ENCODE measurements around the gene ZNF324B. TPM values are rescaled to one million over a fixed set of nuclear protein-coding genes. Genes with fewer than 3 reads are reported as not detected.

ZNF324B gene
- total and polyA plus RNA-seq, 2 of the 8 experiments (the other 6 are each of a cell fraction or from before 2014, with no cell fraction given): 2.9 to 6.0 TPM

DNA sequence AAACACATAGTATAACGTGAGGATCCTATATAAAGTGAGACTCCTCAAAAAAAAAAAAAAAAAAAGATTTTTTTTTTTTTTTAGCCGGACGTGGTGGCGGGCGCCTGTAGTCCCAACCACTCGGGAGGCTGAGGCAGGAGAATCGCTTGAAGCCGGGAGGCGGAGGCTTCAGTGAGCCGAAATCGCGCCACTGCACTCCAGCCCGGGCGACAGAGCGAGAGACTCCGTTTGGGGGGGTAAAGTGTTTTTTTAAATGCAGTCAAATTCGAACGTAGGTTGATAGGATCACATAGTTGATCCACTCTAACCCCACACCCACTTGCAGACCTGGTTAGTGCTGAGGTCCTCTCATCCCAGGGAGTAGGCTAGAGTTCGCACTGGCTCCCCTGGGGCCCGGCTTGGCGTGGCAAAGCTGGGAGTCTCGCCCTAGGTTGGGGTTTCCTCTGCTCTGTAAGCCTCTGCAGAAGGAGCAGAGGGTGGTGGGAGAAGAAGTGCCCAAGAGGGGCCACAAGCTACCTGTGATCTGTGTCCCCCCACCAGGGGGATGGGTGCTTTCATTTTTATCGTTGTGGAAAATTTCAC, 49.5 kb upstream of the ZNF324B start:
- Histone ChIP-seq H2AFZ (ENCODE audit: low read length) (no peak overlapping the region), H3K56ac (replicated peaks; ENCODE audit: insufficient read length, low read depth, low read length) (no peak overlapping the region), H3K23me2 (ENCODE audit: low read depth, low read length) (peaks cover 5% of the 10 kb centered on the region), H2BK15ac (ENCODE audit: low read length) (no peak overlapping the region), H4K8ac (ENCODE audit: extremely low read depth, insufficient read depth, low read length) (no peak overlapping the region; the same call in 1 of the 2 replicates), H4K20me1 (replicated peaks in 1 of 2; ENCODE audit: control insufficient read depth in 1 of 2, insufficient read depth in 2 of 2, low read length in 2 of 2) (peaks cover 0 to 1% of the 10 kb centered on the region in 2 experiments), H3K27ac (ENCODE audit: low read depth, low read length) (no peak overlapping the region), H3K14ac (ENCODE audit: insufficient read length) (no peak overlapping the region), H2BK20ac (ENCODE audit: low read length) (no peak overlapping the region), H2BK120ac (replicated peaks; ENCODE audit: low read depth, low read length) (no peak overlapping the region), H3K18ac (ENCODE audit: extremely low read depth, low read length) (no peak overlapping the region), H3K4me3 (ENCODE audit: extremely low read depth in 1 of 4, insufficient read depth in 2 of 4, low read depth in 3 of 4, low read length in 4 of 4) (peak overlapping the region; percentile 75 to 84 (median 78)), H2AK5ac (ENCODE audit: low read depth, low read length) (no peak overlapping the region), H3K36me3 (ENCODE audit: control insufficient read depth in 2 of 4, insufficient read depth in 4 of 4, low read length in 3 of 4) (no peaks in the 10 kb centered on the region), H3K79me2 (ENCODE audit: control insufficient read depth in 1 of 2, insufficient read depth in 2 of 2, low read length in 2 of 2) (no peaks in the 10 kb centered on the region), H2BK12ac (ENCODE audit: low read depth, low read length) (0 out of 2 replicates have a peak overlapping the region, but pooled peaks have one; percentile 27), H3K23ac (ENCODE audit: insufficient read length) (no peak overlapping the region), H3K9ac (replicated peaks in 1 of 4; ENCODE audit: extremely low read depth in 1 of 4, low read depth in 3 of 4, low read length in 3 of 4) (no peak overlapping the region), H3K4me2 (ENCODE audit: insufficient read depth in 1 of 2, low read depth in 2 of 2, low read length in 2 of 2) (peak overlapping the region; percentile 50 to 68), H3K9me3 (ENCODE audit: insufficient read depth in 2 of 2, low read depth in 1 of 2, low read length in 1 of 2) (no peaks in the 10 kb centered on the region), H3K79me1 (ENCODE audit: low read depth, low read length) (no peaks in the 10 kb centered on the region; the same call in 1 of the 2 replicates), H3K27me3 (replicated peaks in 1 of 4; ENCODE audit: control insufficient read depth in 3 of 4, extremely low read depth in 1 of 4, insufficient read depth in 3 of 4, low read length in 3 of 4) (peaks cover under 1 to 16% (median 8%) of the 10 kb centered on the region in 4 experiments; a peak in 6 of 7 replicates), H4K5ac (ENCODE audit: insufficient read length, low read depth, low read length) (no peak overlapping the region), H3K4me1 (replicated peaks in 1 of 4; ENCODE audit: control insufficient read depth in 3 of 4, insufficient read depth in 4 of 4, low read length in 3 of 4) (peaks cover 0 to 17% (median 9%) of the 10 kb centered on the region in 4 experiments; a peak in 4 of 7 replicates), H3K4ac (replicated peaks; ENCODE audit: insufficient read length, low read depth, low read length) (peak overlapping the region; percentile 69), H4K91ac (replicated peaks; ENCODE audit: insufficient read length, low read length) (no peak overlapping the region), H2BK5ac (ENCODE audit: low read depth, low read length) (no peak overlapping the region)
- POLR2A ChIA-PET (ENCODE audit: partially characterized antibody): interaction anchor here (0.6 to 1.0 kb wide), 3 partner anchors 12 to 611 kb away, joined by 3 to 5 read pairs (median 3); no protein-coding TSS in a partner anchor
- FAIRE-seq: no peak
- CTCF ChIA-PET (ENCODE audit: partially characterized antibody): no interaction called here
- TF ChIP-seq HDAC2 (IDR thresholded peaks at IDR 0.05; ENCODE audit: borderline replicate concordance in 1 of 2, low read depth in 2 of 2, low read length in 2 of 2): 0 out of 4 replicates have a peak, but pooled peaks of 1 of the 2 experiments have one; percentile 11
- no peak for TF ChIP-seq SP1 (IDR thresholded peaks at IDR 0.05; ENCODE audit: low read depth, low read length)
- no peak for DNase-seq (ENCODE audit: low read depth in 1 of 2, low spot score in 2 of 2)
- WGBS, 2 experiments (ENCODE audit: extremely low coverage in 1 of 2, insufficient coverage in 1 of 2, insufficient read length in 1 of 2, insufficient replicate concordance in 2 of 2, low coverage in 1 of 2, low lambda C conversion rate in 2 of 2, missing lambda C conversion rate in 1 of 2): 62% methylated on average over 18 of the region's 23 CpGs; no CpG with 5 or more reads in 1 of the 2 experiments

All from H1 (cell line).